ENCODE measurements around the gene MCF2L2. TPM values are rescaled to one million over a fixed set of nuclear protein-coding genes. Genes with fewer than 3 reads are reported as not detected.
"Not testable (repeated sequence)": the region's sequence is repeated elsewhere in the genome, so short reads cannot be mapped to it uniquely, and the experiment has no call there.

The MCF2L2 gene
- total RNA-seq, 2 donors from 2014 or later, result 7.6 to 11.5 TPM

DNA sequence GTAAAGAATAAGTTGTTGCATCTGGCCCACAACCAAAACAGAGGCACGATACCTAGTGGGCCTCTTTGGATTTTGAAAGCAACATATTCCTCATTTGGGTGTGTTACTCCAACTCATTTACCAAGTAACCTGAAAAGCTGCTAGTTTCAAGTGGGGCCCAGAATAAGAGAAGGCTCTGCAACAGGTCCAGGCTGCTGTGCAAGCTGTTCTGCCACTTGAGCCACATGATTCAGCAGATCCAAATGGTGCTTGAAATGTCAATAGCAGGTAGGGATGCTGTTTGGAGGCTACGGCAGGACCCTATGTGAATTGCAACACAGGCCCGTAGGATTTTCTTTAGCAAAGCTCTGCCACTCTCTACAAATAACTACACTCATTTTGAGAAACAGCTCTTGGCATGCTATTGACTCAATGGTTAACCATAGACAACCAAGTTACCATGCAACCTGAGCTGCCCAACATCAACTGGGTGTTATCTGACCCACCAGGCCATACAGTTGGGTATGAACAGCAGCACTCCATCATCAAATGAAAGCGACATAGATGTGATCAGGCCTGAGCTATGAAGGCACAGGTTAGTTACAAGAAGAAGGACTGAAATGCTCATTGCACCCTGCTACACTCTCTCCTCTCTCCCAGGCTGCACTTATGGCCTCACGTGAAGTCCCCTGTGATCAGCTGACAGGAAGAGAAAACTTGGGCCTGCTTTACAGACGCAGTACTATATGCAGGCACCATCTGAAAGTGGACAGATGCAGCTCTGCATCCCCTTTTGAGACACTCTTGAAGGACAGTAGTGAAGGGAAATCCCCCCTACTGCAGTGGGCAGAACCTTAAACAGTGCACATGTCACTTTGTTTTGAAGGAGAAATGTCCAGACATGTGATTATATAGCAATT, 9.5 kb upstream of the MCF2L2 start:
- DNase-seq, result peak; percentile 29 to 40
- ATAC-seq (replicated peaks in 1 of 2), result peak; percentile 61 to 74
- H3K27ac Mint-ChIP-seq, result peak overlapping the region; percentile 15
- H3K4me3 Mint-ChIP-seq, result peak overlapping the region; percentile 27 to 64
- peaks cover 22% of the 10 kb centered on the region for H3K27me3 Mint-ChIP-seq (ENCODE audit: low read depth)
- H3K4me1 Mint-ChIP-seq (ENCODE audit: low read depth), result peaks cover 51% of the 10 kb centered on the region
- peaks cover under 1 to 4% of the 10 kb centered on the region in 2 donors for H3K36me3 Mint-ChIP-seq (ENCODE audit: insufficient read depth in 2 of 2)
- peaks cover 0 to 6% of the 10 kb centered on the region in 2 donors for H3K9me3 Mint-ChIP-seq

DNA sequence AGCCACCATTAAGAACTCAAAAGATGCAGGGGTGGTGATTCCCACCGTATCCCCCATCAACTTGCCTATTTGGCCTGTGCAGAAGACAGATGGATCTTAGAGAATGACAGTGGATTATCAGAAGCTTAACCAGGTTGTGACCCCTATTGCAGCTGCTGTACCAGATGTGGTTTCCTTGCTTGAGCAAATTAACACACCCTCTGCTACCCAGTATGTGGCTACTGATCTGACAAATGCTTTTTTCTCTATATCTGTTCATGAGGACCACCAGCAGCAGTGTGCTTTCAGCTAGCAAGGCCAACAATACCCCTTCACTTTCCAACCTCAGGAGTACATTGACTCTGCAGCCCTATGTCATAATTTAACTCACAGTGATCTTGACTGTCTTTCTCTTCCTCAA, 8.6 kb upstream of the MCF2L2 start:
- Mint-ChIP-seq H3K4me1 (ENCODE audit: low read depth) (peaks cover 51% of the 10 kb centered on the region), H3K27me3 (ENCODE audit: low read depth) (peaks cover 22% of the 10 kb centered on the region), H3K9me3 (peaks cover 0 to 3% of the 10 kb centered on the region in 2 donors), H3K4me3 (peak overlapping the region; percentile 27 to 64), H3K27ac (no peak overlapping the region), H3K36me3 (ENCODE audit: insufficient read depth in 2 of 2) (no peaks in the 10 kb centered on the region)
- DNase-seq (no peak), ATAC-seq (replicated peaks in 1 of 2) (peak; percentile 12 to 31)

DNA sequence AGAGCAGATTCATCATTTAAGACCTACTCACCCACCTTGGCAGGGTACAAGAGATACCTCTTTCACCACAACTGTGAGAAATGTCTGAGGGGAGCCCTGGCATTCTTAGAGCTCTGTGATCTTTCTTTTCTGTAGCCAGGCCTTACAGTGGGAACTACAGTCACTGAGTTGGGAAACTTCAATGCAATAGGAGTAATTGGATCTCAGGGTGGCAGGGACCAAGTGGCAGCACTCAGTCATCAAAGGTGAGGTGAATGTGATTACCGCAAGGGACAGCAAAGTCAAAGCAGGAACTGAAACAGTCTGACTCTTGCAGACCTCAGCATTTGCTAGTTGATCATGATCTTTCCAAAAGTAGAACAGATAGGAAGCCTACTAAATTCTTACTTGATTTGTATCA, 7.2 kb upstream of the MCF2L2 start:
- Mint-ChIP-seq H3K27ac (peak overlapping the region; percentile 66), H3K27me3 (ENCODE audit: low read depth) (peaks cover 29% of the 10 kb centered on the region), H3K9me3 (peaks cover 0 to 3% of the 10 kb centered on the region in 2 donors), H3K36me3 (ENCODE audit: insufficient read depth in 2 of 2) (no peaks in the 10 kb centered on the region), H3K4me1 (ENCODE audit: low read depth) (peaks cover 62% of the 10 kb centered on the region), H3K4me3 (peak overlapping the region; percentile 0 to 40)
- ATAC-seq (replicated peaks in 1 of 2), result peak; percentile 78 to 83
- DNase-seq, result peak; percentile 42 to 58

DNA sequence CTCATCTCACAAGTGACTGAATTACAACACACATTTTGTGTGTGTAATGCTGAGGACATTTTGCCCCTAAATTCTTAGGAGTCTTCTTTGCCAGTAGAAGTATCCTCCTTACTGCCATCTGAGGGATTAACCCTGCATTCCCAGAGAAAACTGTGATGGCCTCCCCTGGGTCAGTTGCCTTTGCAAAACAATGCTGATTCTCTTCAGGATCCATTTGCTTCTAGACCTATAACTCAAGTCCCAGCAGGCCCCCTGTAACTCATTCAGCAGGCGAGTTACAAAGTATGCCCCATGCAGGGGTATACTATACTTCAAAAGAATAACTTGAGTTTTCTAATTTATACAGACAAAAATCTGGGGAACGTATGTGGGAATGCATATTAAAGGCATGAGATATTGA, 6.6 kb upstream of the MCF2L2 start:
- ATAC-seq (replicated peaks in 1 of 2) (no peak), DNase-seq (no peak)
- no peak overlapping the region for H3K27ac Mint-ChIP-seq
- peaks cover 69% of the 10 kb centered on the region for H3K4me1 Mint-ChIP-seq (ENCODE audit: low read depth)
- H3K4me3 Mint-ChIP-seq, result no peak overlapping the region
- no peaks in the 10 kb centered on the region for H3K36me3 Mint-ChIP-seq (ENCODE audit: insufficient read depth in 2 of 2)
- peaks cover 29% of the 10 kb centered on the region for H3K27me3 Mint-ChIP-seq (ENCODE audit: low read depth)
- no peaks in the 10 kb centered on the region for H3K9me3 Mint-ChIP-seq

DNA sequence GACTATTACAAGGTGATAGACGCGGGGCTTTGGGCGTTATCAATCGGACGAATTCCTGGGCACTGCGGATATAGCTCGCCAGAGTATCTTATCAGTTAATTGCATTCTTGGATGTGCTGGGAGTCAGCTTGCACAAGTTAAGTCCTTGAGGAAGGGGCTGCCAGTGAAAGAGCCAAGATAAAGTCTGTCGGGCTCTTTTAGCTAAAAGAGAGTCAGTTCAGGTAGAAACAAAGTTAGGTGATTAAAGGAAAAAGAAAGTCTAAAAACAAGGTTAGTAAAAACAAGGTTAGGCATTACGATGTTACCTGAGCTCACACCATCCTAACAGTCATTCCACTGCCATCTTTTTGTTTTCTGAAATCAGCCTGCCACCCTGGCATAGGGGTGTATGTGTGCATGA, 6.1 kb upstream of the MCF2L2 start:
- H3K27me3 Mint-ChIP-seq (ENCODE audit: low read depth), result peaks cover 29% of the 10 kb centered on the region
- H3K4me1 Mint-ChIP-seq (ENCODE audit: low read depth), result peaks cover 70% of the 10 kb centered on the region
- ATAC-seq (replicated peaks in 1 of 2) (no peak), DNase-seq (no peak)
- peaks cover 0 to 1% of the 10 kb centered on the region in 2 donors for H3K36me3 Mint-ChIP-seq (ENCODE audit: insufficient read depth in 2 of 2)
- no peak overlapping the region for H3K27ac Mint-ChIP-seq
- H3K4me3 Mint-ChIP-seq, result no peak overlapping the region
- no peaks in the 10 kb centered on the region for H3K9me3 Mint-ChIP-seq

DNA sequence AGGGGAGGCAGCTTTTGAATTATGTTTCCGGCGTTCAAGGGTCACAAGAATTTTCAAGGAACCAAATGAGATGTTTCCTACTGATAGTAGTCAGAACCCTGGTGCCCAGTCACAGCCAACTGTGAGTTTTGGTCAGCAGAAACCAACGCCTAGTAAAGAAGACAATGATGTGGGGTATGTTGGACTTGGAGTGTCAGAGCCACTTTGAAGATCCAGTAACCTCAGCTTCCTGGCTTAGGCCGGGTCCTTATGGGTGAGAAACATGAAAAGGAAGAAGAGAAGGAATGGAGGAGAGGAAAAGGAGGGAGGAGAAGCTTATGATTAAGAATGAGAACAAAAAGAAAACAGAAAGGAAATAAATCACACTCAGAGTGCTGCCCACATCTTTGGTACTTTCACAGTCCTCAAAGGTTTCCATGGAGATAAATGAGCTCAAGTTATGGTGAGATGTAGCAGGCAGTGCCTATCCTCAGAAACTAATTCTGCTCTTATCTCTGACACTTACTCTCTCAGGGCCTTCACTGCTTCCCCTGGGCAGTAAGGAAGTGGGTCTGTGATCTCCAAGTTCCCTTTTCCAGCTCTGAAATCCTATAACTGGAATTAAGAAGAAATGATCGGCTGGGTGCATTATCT, 2.0 kb upstream of the MCF2L2 start:
- H3K4me1 Mint-ChIP-seq (ENCODE audit: low read depth), result peaks cover 59% of the 10 kb centered on the region
- no peaks in the 10 kb centered on the region for H3K9me3 Mint-ChIP-seq
- peaks cover 0 to 3% of the 10 kb centered on the region in 2 donors for H3K36me3 Mint-ChIP-seq (ENCODE audit: insufficient read depth in 2 of 2)
- H3K27me3 Mint-ChIP-seq (ENCODE audit: low read depth), result peaks cover 38% of the 10 kb centered on the region
- peak overlapping the region; percentile 13 for H3K27ac Mint-ChIP-seq
- ATAC-seq (replicated peaks in 1 of 2), result peak; percentile 70 to 74
- peak overlapping the region; percentile 38 to 93 for H3K4me3 Mint-ChIP-seq
- DNase-seq, result peak; percentile 40 to 42

DNA sequence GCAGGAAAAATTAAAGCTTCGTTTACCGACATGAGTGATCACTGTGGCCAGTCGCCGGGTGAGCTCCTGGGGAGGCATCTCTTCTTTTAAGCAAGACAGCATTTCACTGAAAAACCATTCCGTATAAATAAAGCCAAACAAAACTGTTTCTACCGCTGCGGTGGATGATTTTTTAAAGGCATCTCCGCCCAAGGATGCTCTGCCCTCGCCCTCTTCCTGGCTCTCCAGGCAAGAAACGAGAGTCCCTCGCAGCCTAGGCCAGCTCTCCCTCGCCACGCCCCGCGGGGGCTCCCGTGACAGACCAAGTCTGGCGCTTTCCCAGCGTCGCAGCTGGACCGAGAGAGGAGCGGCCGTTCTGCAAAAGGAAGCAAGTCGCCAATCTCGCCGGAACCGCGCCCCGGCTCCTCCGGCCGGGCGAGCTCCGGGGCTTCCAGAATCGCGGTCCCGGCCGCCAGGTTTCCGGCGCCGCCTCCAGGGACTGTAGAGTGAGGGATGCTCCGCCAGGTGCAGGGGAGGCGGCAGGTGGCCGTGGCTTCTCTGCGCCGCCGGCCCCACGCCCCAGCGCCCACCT, 458 bp downstream of the MCF2L2 start:
- peak; percentile 24 to 32 for ATAC-seq (replicated peaks in 1 of 2)
- Mint-ChIP-seq H3K27me3 (ENCODE audit: low read depth) (peaks cover 24% of the 10 kb centered on the region), H3K4me3 (peak overlapping the region; percentile 93 to 94), H3K36me3 (ENCODE audit: insufficient read depth in 2 of 2) (peaks cover 0 to 3% of the 10 kb centered on the region in 2 donors), H3K4me1 (ENCODE audit: low read depth) (peaks cover 53% of the 10 kb centered on the region), H3K9me3 (no peaks in the 10 kb centered on the region), H3K27ac (no peak overlapping the region)
- DNase-seq, result peak; percentile 42 to 56

DNA sequence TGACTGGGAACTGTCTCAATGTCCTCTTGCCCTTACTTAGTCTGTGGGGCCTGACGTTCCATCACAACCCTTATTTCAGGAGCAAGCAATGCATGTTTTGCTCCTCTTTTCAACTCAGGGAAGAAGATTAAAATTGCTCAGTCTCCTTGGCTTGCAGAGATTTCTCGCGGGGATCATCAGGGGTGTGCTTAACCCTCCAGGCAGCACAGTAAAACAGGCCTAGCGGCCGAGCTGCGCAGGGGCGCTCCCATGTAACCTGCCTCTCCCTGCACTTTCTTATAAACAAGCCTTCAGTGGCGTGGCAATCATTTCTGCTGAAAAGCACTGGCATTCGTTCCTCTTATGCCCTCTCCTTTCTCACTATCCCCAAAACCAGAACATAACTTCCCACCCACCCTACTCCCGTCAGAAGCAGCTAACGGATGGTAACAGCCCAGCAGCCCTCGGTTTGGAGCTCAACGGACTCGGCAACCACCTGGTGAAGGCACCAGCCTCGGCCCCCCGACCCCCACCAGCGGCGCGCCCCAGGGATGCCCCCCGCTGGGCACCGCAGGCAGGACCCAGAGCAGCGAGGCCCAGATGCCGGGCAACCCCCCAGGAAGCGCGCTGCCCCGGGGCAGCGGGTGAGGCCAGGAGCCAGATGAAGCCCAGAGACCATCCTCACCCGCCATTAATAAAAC, 1.1 kb downstream of the MCF2L2 start:
- Mint-ChIP-seq H3K27me3 (ENCODE audit: low read depth) (peaks cover 18% of the 10 kb centered on the region), H3K36me3 (ENCODE audit: insufficient read depth in 2 of 2) (peaks cover 0 to 7% of the 10 kb centered on the region in 2 donors), H3K4me1 (ENCODE audit: low read depth) (peaks cover 53% of the 10 kb centered on the region), H3K4me3 (peak overlapping the region; percentile 93 to 94), H3K27ac (peak overlapping the region; percentile 43), H3K9me3 (peaks cover 0 to 1% of the 10 kb centered on the region in 2 donors)
- ATAC-seq (replicated peaks in 1 of 2) (no peak), DNase-seq (no peak)

DNA sequence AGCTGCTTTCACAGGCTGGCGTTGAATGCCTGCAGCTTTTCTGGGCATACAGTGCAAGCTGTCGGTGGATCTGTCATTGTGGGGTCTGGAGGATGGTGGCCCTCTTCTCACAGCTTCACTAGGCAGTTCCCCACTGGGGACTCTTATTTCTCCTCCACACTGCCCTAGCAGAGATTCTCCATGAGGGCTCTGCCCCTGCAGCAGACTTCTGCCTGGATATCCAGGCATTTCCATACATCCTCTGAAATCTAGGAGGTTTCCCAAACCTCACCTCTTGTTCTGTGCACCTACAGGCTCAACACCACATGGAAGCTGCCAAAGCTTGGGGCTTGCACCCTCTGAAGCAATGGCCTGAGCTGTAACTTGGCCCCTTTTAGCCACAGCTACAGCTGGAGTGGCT, 9.6 kb downstream of the MCF2L2 start:
- H3K4me3 Mint-ChIP-seq; H3K27me3 Mint-ChIP-seq (ENCODE audit: low read depth); ATAC-seq (replicated peaks in 1 of 2); H3K4me1 Mint-ChIP-seq (ENCODE audit: low read depth); DNase-seq; H3K27ac Mint-ChIP-seq: not testable (repeated sequence)
- Mint-ChIP-seq H3K9me3 (peaks cover 8 to 19% of the 10 kb centered on the region in 2 donors), H3K36me3 (ENCODE audit: insufficient read depth in 2 of 2) (peaks cover 25 to 27% of the 10 kb centered on the region in 2 donors)

DNA sequence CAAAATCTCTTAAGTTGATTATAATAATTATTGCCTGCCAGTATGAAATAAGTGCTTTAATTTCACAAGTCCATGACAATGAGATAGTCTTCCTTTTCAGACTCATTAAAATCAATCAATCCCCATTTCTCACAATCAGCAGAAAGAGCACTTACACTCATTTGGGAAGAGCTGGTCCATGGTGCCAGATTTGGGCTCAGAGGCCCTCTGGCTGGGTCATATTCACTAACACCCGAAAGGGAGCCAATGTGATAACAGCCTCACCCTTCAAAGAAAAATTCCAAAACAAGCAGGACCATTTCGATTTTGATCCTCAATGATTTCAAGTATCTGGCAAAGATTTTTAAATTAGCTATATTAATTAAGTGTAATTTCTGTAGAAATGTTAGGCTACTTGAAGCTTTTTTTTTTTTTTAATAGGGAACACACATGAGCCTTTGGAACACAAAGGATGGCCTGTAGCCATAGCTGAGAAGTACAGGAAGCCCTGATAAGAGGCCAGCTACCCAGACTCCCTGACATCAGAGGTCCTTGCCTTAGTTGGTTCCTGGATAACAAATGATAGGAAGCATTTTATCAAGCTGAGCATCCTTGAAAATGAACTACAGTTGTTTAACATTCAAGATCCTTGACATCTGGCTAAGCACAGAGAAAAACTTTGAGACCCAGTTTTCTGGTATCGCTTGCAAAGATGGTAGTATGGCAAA, 17.1 kb downstream of the MCF2L2 start:
- no peaks in the 10 kb centered on the region for H3K36me3 Mint-ChIP-seq (ENCODE audit: insufficient read depth in 2 of 2)
- no peaks in the 10 kb centered on the region for H3K9me3 Mint-ChIP-seq
- ATAC-seq (replicated peaks in 1 of 2), result no peak

DNA sequence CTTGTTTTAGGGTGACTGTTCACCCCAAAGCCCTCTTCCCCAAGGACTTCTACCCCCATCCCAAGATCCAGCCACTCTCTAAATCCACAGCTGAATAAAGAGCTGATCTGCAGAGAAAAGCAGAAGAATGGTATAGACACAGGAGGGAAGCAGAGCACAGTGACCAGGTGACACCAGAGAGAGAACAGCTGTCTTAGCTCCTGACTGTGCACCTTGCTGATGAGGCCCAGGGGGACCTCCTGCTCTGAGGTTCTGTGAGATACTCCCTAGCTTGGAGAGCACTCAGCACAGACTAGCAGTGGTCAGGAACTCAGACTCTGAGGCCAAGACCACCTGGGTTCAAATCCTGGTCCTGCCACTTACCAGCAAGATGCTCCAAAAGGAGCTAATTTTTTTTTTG, 17.7 kb downstream of the MCF2L2 start:
- ATAC-seq (replicated peaks in 1 of 2) (no peak), DNase-seq (no peak)
- Mint-ChIP-seq H3K4me3 (no peak overlapping the region), H3K27ac (no peak overlapping the region), H3K9me3 (no peaks in the 10 kb centered on the region), H3K4me1 (ENCODE audit: low read depth) (no peaks in the 10 kb centered on the region), H3K27me3 (ENCODE audit: low read depth) (no peaks in the 10 kb centered on the region), H3K36me3 (ENCODE audit: insufficient read depth in 2 of 2) (no peaks in the 10 kb centered on the region)

More for the DNA sequence above, 17.1 kb downstream of the MCF2L2 start:
- DNase-seq, result no peak
- Mint-ChIP-seq H3K4me3 (no peak overlapping the region), H3K27ac (no peak overlapping the region), H3K4me1 (ENCODE audit: low read depth) (no peaks in the 10 kb centered on the region), H3K27me3 (ENCODE audit: low read depth) (no peaks in the 10 kb centered on the region)

DNA sequence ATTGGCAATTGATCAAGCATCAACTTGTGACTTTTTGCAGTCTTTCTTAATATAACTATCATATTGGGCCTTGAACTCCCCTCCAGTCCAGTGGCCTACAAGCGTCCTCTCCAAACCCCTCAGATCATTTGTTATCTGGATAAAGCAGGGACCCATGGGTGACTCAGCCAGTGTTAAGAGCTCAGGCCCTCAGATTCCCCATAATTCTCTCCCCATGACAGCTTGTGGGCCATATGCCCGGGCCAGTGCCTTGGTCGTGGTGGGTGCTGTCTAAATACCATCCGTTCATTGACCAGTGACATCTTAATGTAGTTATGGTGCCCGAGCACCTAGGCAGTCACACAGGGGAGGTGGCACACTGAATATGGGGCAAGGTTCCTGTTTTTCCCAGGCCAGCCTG, 18.1 kb downstream of the MCF2L2 start:
- no peaks in the 10 kb centered on the region for H3K36me3 Mint-ChIP-seq (ENCODE audit: insufficient read depth in 2 of 2)
- no peak overlapping the region for H3K4me3 Mint-ChIP-seq
- H3K27me3 Mint-ChIP-seq (ENCODE audit: low read depth), result no peaks in the 10 kb centered on the region

More for the DNA sequence above, 18.1 kb downstream of the MCF2L2 start:
- no peaks in the 10 kb centered on the region for H3K9me3 Mint-ChIP-seq
- no peak for DNase-seq
- no peak overlapping the region for H3K27ac Mint-ChIP-seq
- H3K4me1 Mint-ChIP-seq (ENCODE audit: low read depth), result no peaks in the 10 kb centered on the region
- ATAC-seq (replicated peaks in 1 of 2), result no peak
